ENCODE data around the gene TBRG4. TPM values are rescaled to one million over a fixed set of nuclear protein-coding genes. Genes with fewer than 3 reads are reported as not detected.

Gene TBRG4
- 73.0 and 73.1 TPM in 2 replicates for total RNA-seq
- long read RNA-seq, transcript TBRG4-203 (9 exons, 2,225 nt): minor isoform, 5 of 268 reads
- long read RNA-seq, transcript TBRG4-202 (9 exons, 1,917 nt): minor isoform, 17 of 268 reads
- long read RNA-seq, transcript TBRG4-215 (11 exons, 2,190 nt): minor isoform, 5 of 268 reads
- long read RNA-seq, transcript TBRG4-201 (11 exons, 2,243 nt): major isoform, 130 of 268 reads
- long read RNA-seq, partial matches to known transcripts: 4 of 268 reads
- long read RNA-seq, other reads (novel, unspliced or antisense): 106 of 268 reads

DNA sequence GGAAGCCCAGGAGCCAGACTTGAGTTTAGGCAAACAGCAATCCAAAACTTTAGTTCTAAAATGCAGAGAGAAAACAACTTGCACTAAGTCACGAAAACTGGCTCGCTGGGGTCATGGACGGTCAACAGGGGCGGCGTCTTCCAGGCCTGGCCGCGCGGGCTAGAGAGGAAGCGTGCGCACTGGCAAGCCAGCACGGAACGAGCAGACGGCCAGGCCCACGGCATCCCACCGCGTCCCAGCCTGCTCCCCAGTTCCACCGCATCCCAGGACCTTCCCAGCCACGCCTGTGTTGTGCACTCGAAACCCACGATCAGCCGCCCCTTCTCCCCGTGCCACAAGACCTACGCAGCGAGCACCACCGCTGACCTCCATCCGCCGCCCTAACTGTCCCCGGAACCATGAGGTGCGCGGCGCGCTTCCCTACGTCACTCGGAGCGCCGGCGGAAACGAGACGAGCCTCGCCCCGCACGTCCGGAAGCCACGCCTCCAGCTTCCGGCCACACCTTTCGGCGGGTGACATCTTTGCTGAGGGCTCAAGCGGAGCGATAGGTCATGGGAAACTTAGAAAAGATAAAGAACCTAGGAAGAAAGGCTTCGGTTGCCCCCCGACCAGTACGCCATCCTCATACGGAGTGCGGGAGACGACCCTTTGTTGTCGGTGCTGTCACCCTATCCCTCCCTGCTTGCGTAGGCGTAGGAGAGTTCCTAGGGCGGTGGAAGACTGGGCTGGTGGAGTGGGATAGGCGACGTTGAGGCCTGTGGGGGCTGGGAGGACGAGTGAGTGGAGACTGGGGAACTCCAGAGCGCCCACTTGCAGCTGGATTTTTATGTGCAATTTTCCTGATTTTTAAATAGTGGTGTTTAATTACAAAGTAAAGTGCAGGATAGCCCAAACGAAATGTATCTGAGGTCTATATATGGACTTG lies at the start of gene TBRG4:
Gene TBRG4 (minus strand): TSS at position 400 of the 926 bp plus-strand sequence. CDS start 2,460 bp downstream, outside the sequence.
- Mint-ChIP-seq H3K4me3 (ENCODE audit: low read depth) (peak within 1 kb of the TSS; percentile 93), H3K36me3 (ENCODE audit: insufficient read depth) (peaks cover 11% of the 10 kb centered on the region), H3K27me3 (peaks cover 26% of the 10 kb centered on the region), H3K9me3 (ENCODE audit: low read depth) (no peaks in the 10 kb centered on the region), H3K4me1 (ENCODE audit: low read depth) (peaks cover 11% of the 10 kb centered on the region), H3K27ac (peak within 1 kb of the TSS; percentile 99)
- TF ChIP-seq, protein P1, sequence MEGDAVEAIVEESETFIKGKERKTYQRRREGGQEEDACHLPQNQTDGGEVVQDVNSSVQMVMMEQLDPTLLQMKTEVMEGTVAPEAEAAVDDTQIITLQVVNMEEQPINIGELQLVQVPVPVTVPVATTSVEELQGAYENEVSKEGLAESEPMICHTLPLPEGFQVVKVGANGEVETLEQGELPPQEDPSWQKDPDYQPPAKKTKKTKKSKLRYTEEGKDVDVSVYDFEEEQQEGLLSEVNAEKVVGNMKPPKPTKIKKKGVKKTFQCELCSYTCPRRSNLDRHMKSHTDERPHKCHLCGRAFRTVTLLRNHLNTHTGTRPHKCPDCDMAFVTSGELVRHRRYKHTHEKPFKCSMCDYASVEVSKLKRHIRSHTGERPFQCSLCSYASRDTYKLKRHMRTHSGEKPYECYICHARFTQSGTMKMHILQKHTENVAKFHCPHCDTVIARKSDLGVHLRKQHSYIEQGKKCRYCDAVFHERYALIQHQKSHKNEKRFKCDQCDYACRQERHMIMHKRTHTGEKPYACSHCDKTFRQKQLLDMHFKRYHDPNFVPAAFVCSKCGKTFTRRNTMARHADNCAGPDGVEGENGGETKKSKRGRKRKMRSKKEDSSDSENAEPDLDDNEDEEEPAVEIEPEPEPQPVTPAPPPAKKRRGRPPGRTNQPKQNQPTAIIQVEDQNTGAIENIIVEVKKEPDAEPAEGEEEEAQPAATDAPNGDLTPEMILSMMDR (IDR thresholded peaks at IDR 0.05; ENCODE audit: unreplicated experiment): peak; percentile 52
- DNase-seq (ENCODE audit: low spot score, unreplicated experiment): peak; percentile 82

DNA sequence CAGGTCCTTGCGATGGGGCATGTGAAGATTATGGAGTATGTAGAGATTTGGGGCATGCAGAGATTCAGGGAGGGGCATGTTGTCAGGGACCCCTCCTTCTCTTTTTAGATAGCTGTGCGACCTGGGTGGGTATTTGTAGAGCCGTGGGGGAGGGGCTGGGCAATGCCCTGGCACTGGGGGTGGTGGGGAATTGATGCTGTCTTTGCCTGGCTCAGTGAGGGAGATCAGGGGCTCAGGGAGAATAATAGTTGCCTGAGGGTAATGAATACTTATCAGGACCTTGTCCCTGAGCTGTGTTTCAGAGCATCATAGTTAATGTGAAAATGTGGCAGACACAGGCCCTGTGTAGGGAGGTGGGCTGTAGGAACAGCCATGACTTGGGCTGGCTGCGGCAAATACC lies 49.6 kb upstream of the TBRG4 start:
- Mint-ChIP-seq H3K27ac (no peak overlapping the region), H3K36me3 (ENCODE audit: insufficient read depth) (no peaks in the 10 kb centered on the region), H3K9me3 (ENCODE audit: low read depth) (peaks cover 9% of the 10 kb centered on the region), H3K27me3 (peaks cover 75% of the 10 kb centered on the region), H3K4me1 (ENCODE audit: low read depth) (no peaks in the 10 kb centered on the region), H3K4me3 (ENCODE audit: low read depth) (no peak overlapping the region)
- DNase-seq (ENCODE audit: low spot score, unreplicated experiment): no peak
- TF ChIP-seq, protein P1 (IDR thresholded peaks at IDR 0.05; ENCODE audit: unreplicated experiment): no peak

DNA sequence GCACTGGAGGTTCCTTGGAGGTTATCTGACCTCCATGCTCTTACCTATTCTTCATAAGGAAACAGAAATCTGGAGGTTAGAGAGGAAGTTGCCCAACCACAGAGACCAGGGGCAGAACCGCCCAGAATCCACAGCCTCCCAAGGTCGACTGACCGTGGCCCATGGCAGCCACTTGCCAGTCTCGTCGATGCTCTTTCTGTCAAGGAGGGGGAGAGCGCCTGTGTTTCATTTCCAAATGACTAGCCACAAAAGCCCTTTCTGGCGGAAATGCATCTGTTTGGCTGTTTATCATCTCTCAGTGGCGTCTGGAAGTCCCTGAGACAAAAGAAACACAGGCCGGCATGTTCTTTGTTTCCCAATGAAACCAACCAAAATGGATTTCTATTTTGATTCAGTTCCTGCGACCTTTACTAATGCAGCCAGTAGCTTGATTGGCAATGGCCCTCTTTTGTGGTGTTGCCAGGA lies 49.0 kb upstream of the TBRG4 start:
- Mint-ChIP-seq H3K4me1 (ENCODE audit: low read depth) (no peaks in the 10 kb centered on the region), H3K36me3 (ENCODE audit: insufficient read depth) (no peaks in the 10 kb centered on the region), H3K27ac (no peak overlapping the region), H3K27me3 (peaks cover 70% of the 10 kb centered on the region), H3K9me3 (ENCODE audit: low read depth) (peaks cover 9% of the 10 kb centered on the region), H3K4me3 (ENCODE audit: low read depth) (no peak overlapping the region)
- no peak for DNase-seq (ENCODE audit: low spot score, unreplicated experiment)
- TF ChIP-seq, protein P1 (IDR thresholded peaks at IDR 0.05; ENCODE audit: unreplicated experiment): no peak

DNA sequence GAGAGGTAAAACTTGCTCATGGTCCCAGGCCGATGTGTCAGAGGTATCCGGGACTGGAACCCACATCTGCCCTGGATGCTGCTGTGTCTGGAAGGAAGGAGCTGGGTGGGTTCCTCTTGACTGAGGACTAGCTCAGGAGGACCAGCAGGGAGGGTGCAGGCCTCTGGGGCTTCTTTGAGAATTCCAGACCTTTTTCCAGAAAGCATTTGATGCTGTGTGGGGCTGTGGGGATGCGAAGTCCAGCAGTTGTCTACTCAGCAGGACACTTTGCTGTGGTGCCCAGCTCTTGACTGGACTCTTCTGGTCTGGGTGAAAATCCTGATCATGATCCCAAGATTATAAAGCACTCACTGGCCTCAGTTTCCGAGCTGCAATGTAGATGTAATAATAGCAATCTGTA lies 47.8 kb upstream of the TBRG4 start:
- TF ChIP-seq, protein P1 (IDR thresholded peaks at IDR 0.05; ENCODE audit: unreplicated experiment): no peak
- Mint-ChIP-seq H3K4me3 (ENCODE audit: low read depth) (no peak overlapping the region), H3K36me3 (ENCODE audit: insufficient read depth) (no peaks in the 10 kb centered on the region), H3K9me3 (ENCODE audit: low read depth) (peaks cover 3% of the 10 kb centered on the region), H3K27me3 (peaks cover 68% of the 10 kb centered on the region), H3K4me1 (ENCODE audit: low read depth) (no peaks in the 10 kb centered on the region), H3K27ac (no peak overlapping the region)
- no peak for DNase-seq (ENCODE audit: low spot score, unreplicated experiment)

DNA sequence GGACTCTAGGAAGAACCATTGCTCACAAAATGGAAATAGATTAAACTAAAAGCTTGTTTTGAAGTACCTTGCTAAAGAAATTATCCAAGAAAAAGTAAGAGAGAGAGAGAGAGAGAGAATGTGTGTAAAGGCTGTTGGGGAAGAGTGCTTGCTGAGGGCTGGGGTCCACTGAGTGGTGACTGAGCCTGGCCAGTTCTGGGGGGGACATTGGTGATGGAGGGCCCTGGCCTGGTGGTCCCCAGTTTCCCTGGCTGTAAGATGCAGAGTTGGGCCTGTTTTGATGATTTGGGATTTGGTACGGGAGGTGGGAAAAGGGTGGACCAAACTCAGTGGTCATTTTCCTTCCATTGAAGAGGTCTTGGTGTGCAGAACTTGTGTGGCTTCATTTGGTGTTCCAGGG lies 47.0 kb upstream of the TBRG4 start:
- TF ChIP-seq, protein P1 (IDR thresholded peaks at IDR 0.05; ENCODE audit: unreplicated experiment): no peak
- no peak for DNase-seq (ENCODE audit: low spot score, unreplicated experiment)
- peaks cover 3% of the 10 kb centered on the region for H3K9me3 Mint-ChIP-seq (ENCODE audit: low read depth)
- H3K4me3 Mint-ChIP-seq (ENCODE audit: low read depth): no peak overlapping the region
- H3K27ac Mint-ChIP-seq: no peak overlapping the region
- peaks cover 63% of the 10 kb centered on the region for H3K27me3 Mint-ChIP-seq
- no peaks in the 10 kb centered on the region for H3K36me3 Mint-ChIP-seq (ENCODE audit: insufficient read depth)
- no peaks in the 10 kb centered on the region for H3K4me1 Mint-ChIP-seq (ENCODE audit: low read depth)
